HG03432 (cell line): Measurements from ENCODE around the gene SLC9A7.

Experiments
- ATAC-seq: cut with Tn5 transposase; IDR thresholded peaks from one replicate; pipeline ENCODE4 v1.9.1; 2021; ENCODE audit warnings: mild to moderate bottlenecking, moderate library complexity; ENCODE audit not compliant: unreplicated experiment

SLC9A7 gene

DNA sequence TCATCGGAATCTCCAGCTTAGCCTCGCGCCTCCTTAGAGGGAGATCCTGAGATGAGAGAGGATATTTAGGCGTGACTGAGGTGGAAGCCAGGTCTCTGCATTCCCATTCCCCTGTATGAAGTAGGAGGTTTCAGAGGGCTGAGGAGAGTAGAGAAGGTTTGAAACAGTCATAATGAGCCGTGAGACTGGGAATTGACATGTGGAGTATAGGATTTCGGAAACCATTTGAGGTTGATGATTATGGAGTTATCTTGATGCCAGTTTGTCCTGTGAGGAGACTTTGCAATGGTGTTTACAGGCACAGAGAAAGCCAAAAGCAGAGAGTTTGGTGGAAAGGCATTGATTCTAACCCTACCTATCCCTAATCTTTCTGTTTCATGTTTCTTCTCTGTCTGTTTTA, 183.3 kb downstream of the SLC9A7 start:
- ATAC-seq = no peak

DNA sequence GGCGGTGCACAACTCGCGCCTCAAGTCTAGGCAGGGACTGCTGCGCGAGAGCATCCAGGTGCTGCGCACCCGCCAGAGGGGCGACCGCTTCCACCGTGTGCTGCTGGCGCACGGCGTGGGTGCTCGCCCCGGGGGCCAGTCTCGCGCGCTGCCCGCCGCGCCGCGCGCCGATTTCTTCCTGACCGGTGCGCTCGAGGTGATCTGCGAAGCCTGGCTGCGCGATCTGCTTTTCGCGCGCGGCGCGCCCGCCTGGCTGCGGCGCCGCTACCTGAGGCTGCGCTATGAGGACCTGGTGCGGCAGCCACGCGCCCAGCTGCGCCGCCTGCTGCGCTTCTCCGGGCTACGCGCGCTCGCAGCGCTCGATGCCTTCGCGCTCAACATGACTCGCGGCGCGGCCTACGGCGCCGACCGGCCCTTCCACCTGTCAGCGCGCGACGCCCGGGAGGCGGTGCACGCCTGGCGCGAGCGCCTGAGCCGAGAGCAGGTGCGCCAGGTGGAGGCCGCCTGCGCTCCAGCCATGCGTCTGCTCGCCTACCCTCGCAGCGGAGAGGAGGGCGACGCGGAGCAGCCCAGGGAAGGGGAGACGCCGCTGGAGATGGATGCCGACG, 184.0 kb downstream of the SLC9A7 start:
- peak; percentile 20 for ATAC-seq

DNA sequence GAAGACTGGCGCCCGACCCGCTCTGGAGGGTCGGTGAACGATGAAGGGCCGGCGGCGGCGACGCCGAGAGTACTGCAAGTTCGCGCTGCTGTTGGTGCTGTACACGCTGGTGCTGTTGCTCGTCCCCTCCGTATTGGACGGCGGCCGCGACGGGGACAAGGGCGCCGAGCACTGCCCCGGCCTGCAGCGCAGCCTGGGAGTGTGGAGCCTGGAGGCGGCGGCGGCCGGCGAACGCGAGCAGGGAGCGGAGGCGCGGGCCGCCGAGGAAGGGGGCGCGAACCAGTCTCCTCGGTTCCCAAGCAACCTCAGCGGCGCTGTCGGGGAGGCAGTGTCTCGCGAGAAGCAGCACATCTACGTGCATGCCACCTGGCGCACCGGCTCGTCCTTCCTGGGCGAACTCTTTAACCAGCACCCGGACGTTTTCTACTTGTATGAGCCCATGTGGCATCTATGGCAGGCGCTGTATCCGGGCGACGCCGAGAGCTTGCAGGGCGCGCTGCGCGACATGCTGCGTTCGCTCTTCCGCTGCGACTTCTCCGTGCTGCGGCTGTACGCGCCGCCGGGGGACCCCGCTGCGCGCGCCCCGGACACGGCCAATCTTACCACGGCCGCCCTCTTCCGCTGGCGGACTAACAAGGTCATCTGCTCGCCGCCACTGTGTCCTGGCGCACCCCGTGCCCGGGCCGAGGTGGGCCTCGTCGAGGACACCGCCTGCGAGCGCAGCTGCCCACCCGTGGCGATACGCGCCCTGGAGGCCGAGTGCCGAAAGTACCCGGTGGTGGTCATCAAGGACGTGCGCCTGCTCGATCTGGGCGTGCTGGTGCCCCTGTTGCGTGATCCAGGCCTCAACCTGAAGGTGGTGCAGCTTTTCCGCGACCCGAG, 184.8 kb downstream of the SLC9A7 start:
- ATAC-seq = peak; percentile 46

DNA sequence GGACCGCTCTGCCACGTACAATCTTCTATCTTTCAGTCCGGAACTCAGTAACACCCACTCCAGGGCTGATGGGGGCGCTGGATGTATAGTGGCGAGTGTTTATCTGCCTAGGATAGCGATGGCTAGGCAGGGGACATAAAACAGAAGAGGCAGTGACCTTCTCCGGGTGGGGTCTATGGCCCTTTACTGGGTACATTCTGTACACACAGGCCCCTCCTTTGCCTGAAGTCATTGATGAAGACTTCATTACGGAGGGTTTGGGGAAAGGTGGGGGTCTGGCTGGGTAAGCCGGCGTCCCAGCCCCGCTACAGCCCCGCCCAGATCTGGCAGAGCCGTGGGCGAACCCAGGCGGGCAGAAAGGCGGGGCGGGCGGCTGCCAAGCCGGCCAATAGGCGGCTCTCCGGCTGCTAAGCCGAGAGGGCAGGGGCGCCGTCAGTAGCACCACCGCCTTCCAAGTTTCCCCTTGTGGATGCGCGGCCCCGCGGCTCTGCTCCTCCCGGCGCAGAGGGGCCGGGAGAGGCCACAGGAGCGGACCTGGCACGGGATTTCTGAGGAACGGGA, 185.5 kb downstream of the SLC9A7 start, which contains the start of gene CHST7:
Gene CHST7 (plus strand): TSS at position 435 of the 561 bp plus-strand sequence. CDS start 167 bp downstream, outside the sequence.
- ATAC-seq = peak; percentile 64

DNA sequence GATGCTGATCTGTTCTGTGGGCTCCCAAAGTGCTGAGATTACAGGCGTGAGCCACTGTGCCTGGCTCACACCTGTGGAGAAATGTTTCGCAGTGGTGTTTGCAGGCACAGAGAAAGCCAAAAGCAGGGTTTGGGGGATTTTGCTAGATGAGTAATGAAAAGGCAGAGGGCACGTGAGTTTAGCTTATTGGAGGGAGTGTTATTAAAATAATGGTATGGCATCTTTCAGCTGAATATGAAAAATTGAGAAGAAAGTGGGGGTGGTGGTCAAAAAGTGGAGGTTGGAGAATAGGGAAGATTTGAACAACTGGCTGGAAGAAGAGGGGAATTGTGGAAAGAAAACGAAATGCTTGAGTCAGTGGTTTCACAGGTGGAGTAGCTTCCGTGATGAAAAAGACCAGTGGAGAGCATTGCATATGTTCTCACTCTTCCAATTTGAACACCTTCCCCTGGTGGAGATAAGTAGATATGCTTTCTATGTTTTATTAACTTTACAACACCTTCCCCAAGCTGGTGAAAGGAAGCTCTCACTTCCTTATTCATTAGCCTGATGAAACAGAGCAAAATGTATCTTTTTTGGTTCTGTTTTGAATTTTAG, 186.5 kb downstream of the SLC9A7 start:
- peak; percentile 35 for ATAC-seq

DNA sequence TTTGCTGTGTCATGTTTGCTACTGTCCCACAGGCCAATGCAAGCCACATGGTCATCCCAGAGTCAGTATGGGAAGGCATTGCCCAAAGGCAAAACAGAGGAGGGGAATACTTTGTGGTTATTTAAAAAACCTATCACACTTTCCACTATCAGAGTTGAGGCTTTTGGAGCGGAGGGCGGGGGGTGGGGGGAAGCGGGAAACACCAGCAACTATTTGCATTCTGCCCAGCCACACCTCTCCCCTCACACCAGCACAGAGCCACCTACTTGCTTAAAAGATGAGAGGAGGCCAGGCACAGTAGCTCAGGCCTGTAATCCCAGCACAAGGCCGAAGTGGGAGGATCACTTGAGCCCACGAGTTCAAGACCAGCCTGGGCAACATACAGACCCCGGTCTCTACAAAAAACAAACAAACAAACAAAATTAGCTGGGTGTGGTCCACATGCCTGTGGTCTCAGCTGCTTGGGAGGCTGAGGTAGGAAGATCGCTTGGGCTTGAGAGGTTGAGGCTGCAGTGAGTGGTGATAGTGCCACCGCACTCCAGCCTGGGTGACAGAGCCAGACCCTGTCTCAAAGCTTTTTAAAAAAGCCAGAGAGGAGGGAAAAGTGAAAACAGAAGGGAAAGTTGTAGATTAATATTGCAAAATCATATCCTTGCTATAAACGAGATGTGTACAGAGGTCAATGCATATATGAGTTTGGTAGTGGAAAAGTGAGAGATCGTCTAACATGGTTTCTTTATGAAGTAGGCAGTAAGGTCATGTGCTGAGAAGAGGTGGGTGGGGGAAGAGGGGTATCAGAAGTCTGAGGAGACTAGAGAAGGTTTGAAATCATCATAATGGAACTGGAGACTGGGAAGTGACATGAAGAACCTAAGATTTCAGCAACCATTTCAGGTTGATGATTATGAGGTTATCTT, 187.2 kb downstream of the SLC9A7 start:
- no peak for ATAC-seq

DNA sequence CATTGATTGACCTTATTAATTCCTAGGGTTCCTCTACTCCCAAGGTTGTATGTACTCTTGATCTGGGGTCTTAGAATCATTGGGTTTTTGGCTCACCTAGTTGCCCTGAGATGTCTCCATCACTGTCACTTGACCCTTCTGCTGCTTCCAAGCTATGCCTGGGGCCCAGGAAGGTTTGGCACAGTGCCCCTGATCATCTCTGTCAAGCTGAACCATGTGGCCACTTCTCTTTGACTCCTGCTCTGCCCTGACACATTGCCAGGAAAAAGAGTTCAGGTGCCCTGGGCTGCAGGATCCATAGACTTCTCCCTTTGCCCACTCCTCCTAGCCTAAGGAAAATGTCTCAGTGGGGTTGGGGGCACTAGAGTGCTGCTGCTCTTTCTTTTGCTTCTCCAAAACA, 189.3 kb downstream of the SLC9A7 start:
- ATAC-seq = no peak

DNA sequence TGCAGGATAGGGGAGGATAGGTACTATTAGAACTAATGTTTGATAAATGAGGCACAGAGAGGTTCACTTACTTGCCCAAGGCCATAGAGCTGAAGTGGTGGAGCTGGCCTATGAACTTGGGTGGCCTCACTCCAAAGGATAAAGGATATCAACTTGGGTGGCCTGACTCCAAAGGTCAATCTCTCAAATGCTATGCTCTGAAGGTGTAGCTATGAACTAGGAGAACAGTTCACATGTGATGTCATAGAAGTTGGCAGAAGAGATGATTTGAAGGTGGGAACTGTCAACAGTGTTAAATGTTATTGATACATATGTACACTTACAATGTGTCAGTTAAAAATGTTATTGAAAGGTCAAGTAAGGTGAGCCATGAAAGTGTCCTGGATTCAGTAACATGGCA, 191.5 kb downstream of the SLC9A7 start:
- ATAC-seq = no peak

DNA sequence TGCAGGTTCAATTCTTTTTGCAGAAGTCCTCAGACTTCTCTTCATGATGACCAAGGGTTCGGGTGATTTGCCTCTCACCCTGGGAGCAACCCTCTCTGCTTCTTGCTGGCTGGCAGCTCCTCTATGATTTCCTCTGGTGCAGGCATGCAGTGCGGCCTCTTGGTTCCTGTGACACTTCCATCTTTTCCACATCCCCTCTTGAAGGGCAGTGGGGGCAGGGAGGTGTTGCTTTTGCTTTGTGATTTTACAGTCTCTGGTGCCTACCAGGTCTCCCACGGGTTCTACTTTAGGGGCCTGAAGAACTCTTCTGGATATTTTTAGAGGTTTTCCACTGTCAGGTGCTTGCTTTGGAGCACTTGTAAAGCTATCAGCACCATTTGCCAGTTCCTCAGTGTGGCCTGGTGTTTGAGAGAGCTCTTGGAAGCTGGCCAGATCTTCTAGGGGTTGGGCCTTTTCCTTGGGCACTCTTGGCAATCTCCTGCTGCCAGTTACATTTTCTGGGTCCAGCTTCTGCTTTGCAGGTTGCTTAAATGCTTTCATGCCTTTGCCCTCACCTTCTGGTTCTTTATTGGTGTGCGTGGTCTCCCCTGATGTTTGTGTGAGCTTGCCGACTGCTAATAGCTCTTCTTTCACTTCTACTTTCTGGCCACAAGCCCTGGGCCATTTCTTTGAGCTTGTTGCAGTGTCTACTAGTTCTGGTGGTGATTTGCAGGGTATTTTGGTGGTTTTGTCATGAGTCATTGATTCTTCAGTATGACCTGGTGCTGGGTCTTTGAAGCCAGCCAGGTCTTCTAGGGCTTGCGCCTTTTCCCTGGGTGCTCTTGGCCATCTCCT, 196.9 kb downstream of the SLC9A7 start:
- peak; percentile 98 for ATAC-seq

DNA sequence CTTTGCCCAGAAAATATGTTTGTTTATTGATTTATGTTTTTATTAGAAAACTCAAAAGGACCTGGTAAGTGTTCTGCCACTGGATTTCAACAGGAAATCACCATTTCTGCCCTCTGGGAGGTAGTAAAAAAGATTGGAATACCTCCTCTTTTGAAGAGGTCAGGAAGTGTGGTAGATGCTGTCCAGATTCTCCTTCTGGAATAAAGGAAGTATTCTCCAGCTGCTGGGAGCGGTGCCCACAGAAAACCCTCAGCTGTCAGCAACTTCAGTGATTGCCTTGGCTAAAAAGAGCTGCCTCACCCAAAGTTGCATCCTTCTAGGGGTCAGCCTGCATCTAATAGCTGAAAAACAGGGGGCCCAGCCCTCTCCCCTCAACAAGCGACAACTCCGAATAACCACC, 199.9 kb downstream of the SLC9A7 start:
- no peak for ATAC-seq

DNA sequence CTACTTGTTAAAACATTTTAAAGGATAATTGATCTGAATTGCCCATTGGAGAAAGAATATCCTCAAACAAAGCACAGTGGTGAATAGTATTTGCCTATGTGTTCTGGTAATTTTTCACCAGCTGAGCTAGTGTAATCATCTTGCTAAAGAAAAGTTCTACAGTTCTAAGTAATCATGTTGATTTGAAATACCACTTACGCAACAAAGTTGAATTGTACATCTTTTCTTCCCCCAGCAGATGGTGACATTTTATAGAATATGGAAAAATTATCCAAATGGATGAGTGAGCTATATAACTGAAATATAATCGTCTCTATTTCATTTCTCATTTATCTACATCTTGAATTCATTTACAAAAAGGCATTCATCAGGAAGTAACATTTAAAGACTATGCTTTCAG, 204.0 kb downstream of the SLC9A7 start:
- ATAC-seq = no peak

DNA sequence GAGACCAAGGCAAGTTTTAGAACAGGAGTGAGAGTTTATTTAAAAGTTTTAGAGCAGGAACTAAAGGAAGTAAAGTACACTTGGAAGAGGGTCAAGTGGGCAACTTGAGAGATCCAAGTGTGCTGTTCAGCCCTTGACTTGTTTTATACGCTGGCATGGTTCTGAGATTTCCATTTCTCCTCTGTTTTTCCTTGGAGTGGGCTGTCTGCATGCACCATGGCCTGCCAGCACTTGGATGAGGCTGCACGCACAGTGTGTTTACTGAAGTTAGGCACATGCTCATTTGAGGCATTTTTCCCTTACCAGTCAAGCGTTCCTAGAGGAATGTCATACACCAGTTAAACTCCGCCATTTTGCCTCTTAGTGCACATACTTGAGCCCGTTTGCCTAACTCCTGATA, 205.0 kb downstream of the SLC9A7 start:
- no peak for ATAC-seq

DNA sequence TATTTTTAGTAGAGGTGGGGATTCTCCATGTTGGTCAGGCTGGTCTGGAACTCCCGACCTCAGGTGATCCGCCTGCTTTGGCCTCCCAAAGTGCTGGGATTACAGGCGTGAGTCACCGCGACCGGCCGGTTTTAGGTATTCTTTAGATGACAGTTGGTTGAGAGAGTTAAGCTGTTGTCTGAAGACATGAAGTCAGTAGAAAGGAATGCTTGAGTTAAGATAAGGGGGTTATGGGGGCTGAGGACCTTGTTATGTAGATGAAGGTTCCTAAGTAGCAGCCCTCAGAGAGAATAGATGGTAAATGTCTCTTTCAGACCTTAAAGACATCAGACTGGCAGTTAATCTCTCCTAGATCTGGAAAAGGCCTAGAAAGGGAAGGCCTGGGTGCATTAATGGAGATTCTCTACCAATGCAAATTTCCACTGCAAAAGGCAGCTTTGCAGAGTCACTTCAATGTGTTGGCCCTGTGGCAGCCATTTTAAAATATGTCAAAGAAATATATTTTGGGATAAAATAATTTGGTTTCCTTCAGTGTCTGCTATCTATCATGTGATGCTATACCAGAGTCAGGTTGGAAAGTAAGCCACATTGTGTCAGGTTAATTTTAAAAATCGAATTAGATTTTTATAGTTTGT, 207.3 kb downstream of the SLC9A7 start:
- ATAC-seq = no peak

DNA sequence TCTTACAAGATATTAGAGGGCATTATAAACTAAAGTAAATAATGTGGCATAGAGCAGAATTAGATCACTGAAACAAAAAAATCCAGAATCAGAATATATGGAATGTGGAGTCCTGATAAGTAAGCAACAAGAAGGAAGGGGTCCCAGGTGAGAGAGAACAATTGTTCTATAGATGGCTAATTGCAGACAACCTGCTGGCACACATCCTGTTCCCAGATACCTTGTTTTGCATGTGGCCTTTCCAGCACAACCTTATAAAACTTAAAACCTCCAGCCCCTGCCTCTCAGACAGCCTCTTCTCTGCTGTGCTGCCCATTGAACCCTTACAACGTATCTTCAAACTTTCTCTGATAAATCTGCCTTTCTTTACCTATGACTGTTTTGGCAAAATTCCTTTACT, 209.0 kb downstream of the SLC9A7 start:
- ATAC-seq = no peak
